Stimulated activated CD4-positive, alpha-beta T cell treated with anti-CD3 and anti-CD28 coated beads, Interleukin-12 subunit alpha, Interleukin-12 subunit beta, amount 100 ng/mL, for 48 hours (primary cell): Measurements from ENCODE around the gene DEPDC7.

Experiments
- DNase-seq, 3 donors: peaks; one replicate each; pipeline ENCODE4 v3.0.0-alpha.2; 2020; ENCODE audit warnings: low read depth in 2 of 3, low spot score in 1 of 3

Gene DEPDC7

GRCh38 chr11:33059331-33060007 is 43.8 kb downstream of the DEPDC7 start:
- no peak for DNase-seq

- no peak for DNase-seq
Measured at GRCh38 chr11:33060271-33060670, 44.6 kb downstream of the DEPDC7 start.

- DNase-seq: no peak
Measured at GRCh38 chr11:33062137-33062536, 46.5 kb downstream of the DEPDC7 start.

- DNase-seq: no peak
Measured at GRCh38 chr11:33063326-33063881, 47.7 kb downstream of the DEPDC7 start.

- DNase-seq: no peak
Measured at GRCh38 chr11:33064033-33064825, 48.6 kb downstream of the DEPDC7 start.

- no peak for DNase-seq
Measured at GRCh38 chr11:33064866-33065265, 49.2 kb downstream of the DEPDC7 start.

GRCh38 chr11:33065445-33066178 is 49.9 kb downstream of the DEPDC7 start:
- peak; percentile 51 to 59 (median 52) for DNase-seq

- DNase-seq: no peak
Measured at GRCh38 chr11:33067294-33067693, 51.6 kb downstream of the DEPDC7 start.

GRCh38 chr11:33068611-33069340 is 53.1 kb downstream of the DEPDC7 start:
- DNase-seq: no peak

GRCh38 chr11:33072465-33072864 is 56.8 kb downstream of the DEPDC7 start:
- no peak for DNase-seq
